22Rv1 (cell line): ENCODE data around the gene KRR1.

Experiments
- CTCF ChIP-seq: fragments of 450-650 bp; IDR thresholded peaks from 2 replicates; pipeline ENCODE4 v1.5.1; 2017; ENCODE audit warnings: mild to moderate bottlenecking
- ZFX ChIP-seq: fragments of 450-650 bp; IDR thresholded peaks from 2 replicates; pipeline ENCODE4 v1.6.1; 2017; ENCODE audit warnings: antibody characterized with exemption, borderline replicate concordance

GRCh38 chr12:75483431-75483830, 28.0 kb downstream of the KRR1 start:
- TF ChIP-seq CTCF: no peak
- TF ChIP-seq ZFX: no peak
